K562 (cell line): ENCODE results near the gene INO80E. TPM values are rescaled to one million over a fixed set of nuclear protein-coding genes. Genes with fewer than 3 reads are reported as not detected.

ENCODE experiments used
- CSDE1 ChIP-seq, 2 experiments: fragments of 450-650 bp; IDR thresholded peaks; 2 replicates each; pipeline ENCODE4 v1.6.1; 2016; ENCODE audit warnings: mild to moderate bottlenecking in 1 of 2
- GABPA ChIP-seq: fragments of 200-800 bp; sonication (Bioruptor generic); conservative IDR thresholded peaks from 2 replicates; pipeline ENCODE4 v1.6.1; 2016; ENCODE audit warnings: low read depth, missing genetic modification characterization, missing compliant biosample characterization
- GATA2 ChIP-seq: sonication (generic); formaldehyde crosslinking; IDR thresholded peaks from 2 replicates; pipeline ENCODE4 v1.4.0; 2020; ENCODE audit warnings: mild to moderate bottlenecking, missing genetic modification reagents
- HBP1 ChIP-seq: fragments of 450-650 bp; formaldehyde crosslinking; IDR thresholded peaks from 2 replicates; pipeline ENCODE4 v1.4.0; 2022; ENCODE audit warnings: missing genetic modification characterization
- RUNX1 ChIP-seq: sonication (generic); IDR thresholded peaks from 2 replicates; pipeline ENCODE4 v1.6.1; 2016; ENCODE audit warnings: antibody characterized with exemption, low read depth
- SPI1 ChIP-seq: IDR thresholded peaks from 2 replicates; pipeline ENCODE4 v1.6.1; 2011; ENCODE audit warnings: low read depth, low read length, control low read depth, borderline replicate concordance
- TAF9B ChIP-seq: fragments of 450-650 bp; IDR thresholded peaks from 2 replicates; pipeline ENCODE4 v1.6.1; 2018; ENCODE audit warnings: mild to moderate bottlenecking; ENCODE audit not compliant: partially characterized antibody
- TEAD2 ChIP-seq: fragments of 450-650 bp; IDR thresholded peaks from 2 replicates; pipeline ENCODE4 v1.6.1; 2016; ENCODE audit warnings: missing genetic modification characterization, control low read depth, missing compliant biosample characterization
- XRCC5 ChIP-seq: fragments of 200-400 bp; formaldehyde crosslinking; IDR thresholded peaks from 2 replicates; pipeline ENCODE4 v1.6.1; 2017; ENCODE audit warnings: low read depth, mild to moderate bottlenecking, low read length
- ZBTB40 ChIP-seq, 2 experiments: fragments of 450-650 bp in 1 of 2; sonication (generic) in 1 of 2; formaldehyde crosslinking in 1 of 2; IDR thresholded peaks; 2 replicates each; pipeline versions ENCODE4 v1.7.1 to v1.9.0; 2016 to 2022; ENCODE audit warnings: inconsistent platforms in 1 of 2, mild to moderate bottlenecking in 1 of 2, missing genetic modification reagents in 1 of 2
- ZNF398 ChIP-seq: fragments of 250-450 bp; sonication (Bioruptor Pico); IDR thresholded peaks from 2 replicates; pipeline ENCODE4 v1.8.0; 2021; ENCODE audit warnings: moderate library complexity, mild to moderate bottlenecking, inconsistent platforms
- ZNF699 ChIP-seq: fragments of 250-450 bp; sonication (Bioruptor Pico); IDR thresholded peaks from 2 replicates; pipeline ENCODE4 v1.8.0; 2021; ENCODE audit warnings: mild to moderate bottlenecking, moderate library complexity; ENCODE audit not compliant: insufficient replicate concordance
- ZNF785 ChIP-seq: fragments of 250-450 bp; sonication (Bioruptor Pico); IDR thresholded peaks from 2 replicates; pipeline ENCODE4 v1.4.0; 2020; ENCODE audit warnings: mild to moderate bottlenecking
- polyA plus RNA-seq, 8 experiments: library from polyadenylated mRNA; depleted of rRNA in 4 of 8; stranded (reverse) in 5 of 8; unstranded in 3 of 8; fragments of >200 nt; fragmentation: Nextera tagmentation in 2 of 8; fragmentation: Illumina TruSeq in 1 of 8; extraction: Ambion mirVana in 2 of 8; extraction: Trizol in 1 of 8; gene quantifications; 2 replicates each; pipeline versions ENCODE4 v1.2.1 to v1.2.3, GENCODE V29; 2011 to 2014; ENCODE audit warnings: inconsistent platforms in 1 of 8, missing spikeins in 1 of 8
- total RNA-seq, 7 experiments: library from RNA; depleted of rRNA in 6 of 7; stranded (reverse); fragments of >200 nt in 6 of 7; fragmentation: Illumina TruSeq in 2 of 7; extraction: Trizol in 2 of 7; gene quantifications; 2 replicates each; pipeline versions ENCODE4 v1.2.1 to v1.2.3, GENCODE V29; 2011 to 2021; ENCODE audit warnings: low replicate concordance in 1 of 7

The INO80E gene
- total and polyA plus RNA-seq, 9 of the 15 experiments (the other 6 are each of a cell fraction or from before 2014, with no cell fraction given): 0.31 to 102 (median 49.3) TPM

- peak; percentile 81 for TF ChIP-seq ZBTB40 (IDR thresholded peaks at IDR 0.05)
- no peak for TF ChIP-seq ZBTB40 (CRISPR knock-in tag; IDR thresholded peaks at IDR 0.05)
- no peak for TF ChIP-seq ZNF785 (CRISPR knock-in tag)
- peak; percentile 84 for TF ChIP-seq TAF9B
- TF ChIP-seq ZNF699 (CRISPR knock-in tag): no peak
- peak; percentile 90 for TF ChIP-seq GABPA (tag)
- no peak for TF ChIP-seq SPI1
- TF ChIP-seq CSDE1 (IDR thresholded peaks at IDR 0.05): peak in 1 of 2 experiments; percentile 74; a peak in 2 of 4 replicates
- TF ChIP-seq XRCC5: no peak
- TF ChIP-seq RUNX1: no peak
- TF ChIP-seq ZNF398 (CRISPR knock-in tag): no peak
- no peak for TF ChIP-seq TEAD2 (tag)
- TF ChIP-seq HBP1 (CRISPR knock-in tag): no peak
- TF ChIP-seq GATA2 (CRISPR knock-in tag): no peak
Observed at GRCh38 chr16:29995911-29996765, at the start of gene INO80E (continued).
